Kidney (tissue), 14 donors: ENCODE measurements around the gene AKR1B1. TPM values are rescaled to one million over a fixed set of nuclear protein-coding genes. Genes with fewer than 3 reads are reported as not detected.

Source experiments
- DNase-seq, 5 donors: peaks; one replicate each; pipeline ENCODE4 v3.0.0-alpha.2; 2013 to 2020
- FAIRE-seq: peaks from 2 replicates; lab custom pipeline; 2012; peaks lifted over from hg19 to GRCh38; lab: Jason Lieb, UNC
- H3K27ac ChIP-seq, 2 donors: one replicate each; pipeline ENCODE4 v1.7.0; 2013; ENCODE audit warnings: low read depth in 2 of 2, low read length in 2 of 2, inconsistent platforms in 1 of 2
- H3K27me3 ChIP-seq: one replicate; pipeline ENCODE4 v1.7.1; 2013; ENCODE audit warnings: low read length, inconsistent platforms; ENCODE audit not compliant: control insufficient read depth, insufficient read depth
- H3K36me3 ChIP-seq, 3 donors: one replicate each; pipeline versions ENCODE4 v1.7.0 to v1.7.1; 2013; ENCODE audit warnings: low read length in 3 of 3, control low read depth in 1 of 3, inconsistent platforms in 1 of 3; ENCODE audit not compliant: insufficient read depth in 3 of 3, control insufficient read depth in 2 of 3
- H3K4me1 ChIP-seq, 3 donors: one replicate each; pipeline versions ENCODE4 v1.7.0 to v1.7.1; 2013; ENCODE audit warnings: low read length in 3 of 3, inconsistent platforms in 1 of 3, low read depth in 1 of 3; ENCODE audit not compliant: control insufficient read depth in 2 of 3, insufficient read depth in 2 of 3
- H3K4me3 ChIP-seq, 3 donors: one replicate each; pipeline versions ENCODE4 v1.7.0 to v1.8.1; 2013; ENCODE audit warnings: low read length in 3 of 3, control low read depth in 1 of 3, inconsistent platforms in 1 of 3
- H3K9ac ChIP-seq, 3 donors: one replicate each; pipeline versions ENCODE4 v1.7.0 to v1.7.1; 2013; ENCODE audit warnings: low read length in 3 of 3, control low read depth in 1 of 3, inconsistent platforms in 1 of 3
- H3K9me3 ChIP-seq, 3 donors: one replicate each; pipeline versions ENCODE4 v1.7.0 to v1.7.1; 2013; ENCODE audit warnings: low read length in 3 of 3, control low read depth in 1 of 3, inconsistent platforms in 1 of 3; ENCODE audit not compliant: control insufficient read depth in 2 of 3, insufficient read depth in 1 of 3
- CTCF ChIP-seq: IDR thresholded peaks from 3 replicates; pipeline ENCODE4 v1.5.1; 2012; ENCODE audit warnings: mild to moderate bottlenecking, moderate library complexity, borderline replicate concordance; ENCODE audit not compliant: insufficient read depth; ENCODE audit errors: extremely low read depth
- intact Hi-C: fragments of 100-400 bp; cut with DNase I; formaldehyde crosslinking; loops from one replicate; pipeline ENCODE4 v1.11.1; 2022
- polyA plus RNA-seq: library from polyadenylated mRNA; stranded (reverse); fragments of 350-450 nt; fragmentation: Illumina TruSeq; extraction: RNeasy Lipid Tissue Mini Kit (QIAGEN cat#74804); gene quantifications from one replicate; pipeline ENCODE4 v1.2.3, GENCODE V29; 2014; ENCODE audit warnings: low read depth, low replicate concordance; ENCODE audit not compliant: insufficient read depth
- total RNA-seq: library from RNA; stranded (reverse); fragmentation: NEBNext Ultra II Directional; extraction: Animal tissue kit (Norgen Biotek cat#: 25700); gene quantifications from one replicate; pipeline ENCODE4 v1.2.1, GENCODE V29; 2021
- donor health status: control.
- donor health status: control.
- donor health status: control.
- donor health status: control.
- donor health status: control.
- donor health status: DM: yes; HTN: yes; CAD: no.
- donor health status: Normal renal cell carcinoma (clear cell type).

Gene AKR1B1
- total and polyA plus RNA-seq, 2 donors from 2014 or later: 93.8 to 183 TPM

GRCh38 chr7:134429481-134429880 lies 29.4 kb downstream of the AKR1B1 start:
- H3K27ac ChIP-seq: no peak overlapping the region
- H3K36me3 ChIP-seq: no peaks in the 10 kb centered on the region
- H3K4me1 ChIP-seq: peaks cover 0 to 3% (median 0%) of the 10 kb centered on the region in 3 donors
- no peak for TF ChIP-seq CTCF
- DNase-seq (no peak), FAIRE-seq (no peak)
- no peak overlapping the region for H3K9ac ChIP-seq
- H3K27me3 ChIP-seq: no peaks in the 10 kb centered on the region
- intact Hi-C loops: no loop called here
- no peak overlapping the region for H3K4me3 ChIP-seq
- H3K9me3 ChIP-seq: no peaks in the 10 kb centered on the region

- no peak for TF ChIP-seq CTCF
- no peak overlapping the region for H3K27ac ChIP-seq
- H3K9me3 ChIP-seq: no peaks in the 10 kb centered on the region
- no peak for DNase-seq
- H3K4me1 ChIP-seq: peaks cover 0 to 3% (median 0%) of the 10 kb centered on the region in 3 donors
- intact Hi-C loops: no loop called here
- H3K36me3 ChIP-seq: no peaks in the 10 kb centered on the region
- H3K27me3 ChIP-seq: no peaks in the 10 kb centered on the region
- no peak for FAIRE-seq
- no peak overlapping the region for H3K9ac ChIP-seq
- H3K4me3 ChIP-seq: no peak overlapping the region
Measured at GRCh38 chr7:134428942-134429341, 30.0 kb downstream of the AKR1B1 start.

- Histone ChIP-seq H3K36me3 (no peaks in the 10 kb centered on the region), H3K4me3 (no peak overlapping the region), H3K4me1 (peaks cover 0 to 2% (median 0%) of the 10 kb centered on the region in 3 donors), H3K9ac (no peak overlapping the region), H3K27ac (no peak overlapping the region), H3K27me3 (no peaks in the 10 kb centered on the region), H3K9me3 (no peaks in the 10 kb centered on the region)
- intact Hi-C loops: no loop called here
- DNase-seq: no peak
- TF ChIP-seq CTCF: no peak
- no peak for FAIRE-seq
Measured at GRCh38 chr7:134427896-134428295, 31.0 kb downstream of the AKR1B1 start.

GRCh38 chr7:134425777-134426176 lies 33.1 kb downstream of the AKR1B1 start:
- no peak for TF ChIP-seq CTCF

More at GRCh38 chr7:134425777-134426176, 33.1 kb downstream of the AKR1B1 start:
- Histone ChIP-seq H3K9me3 (no peaks in the 10 kb centered on the region), H3K27ac (no peak overlapping the region), H3K9ac (no peak overlapping the region), H3K36me3 (no peaks in the 10 kb centered on the region), H3K4me3 (no peak overlapping the region), H3K27me3 (no peaks in the 10 kb centered on the region), H3K4me1 (no peaks in the 10 kb centered on the region)
- FAIRE-seq (no peak), DNase-seq (no peak)
- intact Hi-C loops: no loop called here
